GM13976 (cell line): ENCODE results near the gene DSP.

Source experiments
- DNase-seq: peaks from one replicate; pipeline ENCODE4 v3.0.0; 2012; ENCODE audit warnings: low spot score
- CTCF ChIP-seq: IDR thresholded peaks from 2 replicates; pipeline ENCODE4 v1.5.1; 2012; ENCODE audit warnings: borderline replicate concordance, mild to moderate bottlenecking; ENCODE audit not compliant: insufficient read depth; ENCODE audit errors: extremely low read depth, missing control alignments, control extremely low read depth
- in situ Hi-C: fragments of 300-500 bp; cut with MboI; formaldehyde crosslinking; loops from one replicate; pipeline ENCODE4 v1.12.0; 2022; ENCODE audit warnings: low sequenced_read_pairs, mixed read lengths, inconsistent platforms; ENCODE audit not compliant: unreplicated experiment

Gene DSP

GRCh38 chr6:7546896-7547295 lies 5.4 kb downstream of the DSP start:
- in situ Hi-C loops: no loop called here
- no peak for TF ChIP-seq CTCF
- DNase-seq: no peak

DNA sequence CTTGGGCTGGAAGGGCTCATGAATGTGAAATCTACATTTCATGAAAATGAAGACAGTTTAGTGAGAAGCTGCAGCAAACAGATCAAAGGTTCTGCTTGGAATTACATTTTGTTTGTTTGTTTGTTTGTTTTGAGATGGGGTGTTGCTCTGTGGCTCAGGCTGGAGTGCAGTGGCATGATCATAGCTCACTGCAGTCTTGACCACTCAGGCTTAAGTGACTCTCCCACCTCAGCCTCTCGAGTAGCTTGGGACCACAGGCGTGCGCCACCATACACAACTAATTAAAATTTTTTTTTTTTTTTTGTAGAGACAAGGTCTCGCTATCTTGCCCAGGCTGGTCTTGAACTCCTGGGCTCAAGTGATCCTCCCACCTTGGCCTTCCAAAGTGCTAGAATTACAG lies 5.8 kb downstream of the DSP start:
- in situ Hi-C loops: no loop called here
- TF ChIP-seq CTCF: no peak
- DNase-seq: no peak

GRCh38 chr6:7550433-7550801 lies 8.9 kb downstream of the DSP start:
- DNase-seq: no peak
- in situ Hi-C loops: no loop called here
- no peak for TF ChIP-seq CTCF

DNA sequence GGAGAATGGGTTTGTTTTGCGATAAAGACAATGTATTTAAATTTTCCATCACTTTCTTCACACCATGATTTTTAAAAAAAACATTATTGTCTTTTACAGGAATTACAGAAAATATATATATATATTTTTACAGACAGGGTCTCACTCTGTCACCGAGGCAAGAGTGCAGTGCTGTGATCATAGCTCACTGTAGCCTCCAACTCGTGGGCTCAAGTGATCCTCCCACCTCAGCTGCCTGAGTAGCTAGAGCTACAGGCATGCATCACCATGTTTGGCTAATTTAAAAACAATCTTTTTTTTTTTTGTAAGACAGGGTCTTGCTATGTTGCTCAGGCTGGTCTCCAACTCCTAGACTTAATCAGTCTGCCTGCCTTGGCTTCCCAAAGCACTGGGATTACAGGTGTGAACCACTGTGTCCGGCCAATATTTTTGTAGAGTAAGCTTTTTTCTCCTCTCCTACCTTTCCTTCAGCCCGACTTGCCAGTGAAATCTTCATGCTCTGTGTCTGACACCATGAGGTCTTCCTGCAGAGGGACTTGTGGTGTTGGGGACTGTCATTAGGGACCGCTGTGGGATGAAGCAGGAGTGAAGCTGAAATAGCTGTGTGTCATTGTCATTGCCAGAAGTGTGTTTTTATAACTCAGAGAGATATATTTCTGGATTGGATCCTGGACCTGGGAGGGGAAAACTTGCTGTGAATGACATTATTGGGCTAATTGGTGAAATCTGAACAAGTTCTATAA lies 13.2 kb downstream of the DSP start:
- TF ChIP-seq CTCF: no peak
- no peak for DNase-seq
- in situ Hi-C loops: no loop called here

DNA sequence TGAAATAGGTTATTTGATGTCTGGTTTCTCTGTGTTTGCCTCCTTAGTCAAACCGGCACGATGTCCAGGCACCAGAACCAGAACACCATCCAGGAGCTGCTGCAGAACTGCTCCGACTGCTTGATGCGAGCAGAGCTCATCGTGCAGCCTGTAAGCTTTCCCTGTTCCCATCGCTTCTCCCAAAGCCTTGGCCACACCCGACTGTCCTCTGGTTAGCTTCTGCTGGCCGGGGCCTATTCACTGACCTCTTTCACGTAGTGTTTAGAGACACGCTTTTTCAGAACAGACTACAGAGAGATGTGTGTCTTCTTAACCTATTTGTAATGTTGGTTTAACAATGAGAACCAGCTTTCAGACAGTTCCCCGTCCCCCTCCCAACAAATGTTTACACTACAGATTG lies 14.2 kb downstream of the DSP start:
- no peak for TF ChIP-seq CTCF
- in situ Hi-C loops: no loop called here
- DNase-seq: no peak

DNA sequence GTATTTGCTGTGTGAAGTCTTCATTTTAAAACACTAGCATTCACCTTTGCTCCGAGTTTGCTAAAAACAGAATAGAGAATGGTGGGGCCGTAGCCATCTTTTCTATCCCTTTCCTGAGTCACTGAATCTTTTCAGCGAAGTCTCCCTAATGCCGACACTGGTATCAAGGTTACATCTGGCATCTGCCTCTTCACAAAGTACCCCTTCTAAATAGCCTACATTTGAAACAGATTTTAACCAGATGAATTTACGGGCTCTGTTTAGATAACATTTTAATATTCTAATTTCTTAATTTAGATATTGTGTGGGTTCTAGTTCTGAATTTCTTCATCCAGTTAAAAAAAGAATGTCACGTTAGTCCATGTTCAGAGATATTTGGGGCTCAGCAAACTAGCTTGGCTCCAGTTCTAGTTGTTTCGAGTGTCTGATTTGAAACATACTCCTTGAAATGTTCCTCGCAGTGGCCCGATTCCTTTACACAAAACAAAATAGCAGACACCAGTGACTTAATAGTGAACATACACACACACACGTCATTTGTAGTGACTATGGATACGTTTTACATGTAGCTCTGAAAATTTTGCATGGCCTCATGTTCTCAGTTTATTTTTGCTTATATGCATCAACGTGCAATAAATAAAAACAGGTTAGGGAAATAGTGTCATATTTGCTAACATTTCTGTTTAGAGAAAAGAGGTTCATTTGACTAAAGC lies 15.1 kb downstream of the DSP start:
- TF ChIP-seq CTCF: no peak
- DNase-seq: no peak
- in situ Hi-C loops: no loop called here
